GM21737 (cell line): ENCODE measurements around the gene ADAMTS10.
"Not testable (repeated sequence)": the region's sequence is repeated elsewhere in the genome, so short reads cannot be mapped to it uniquely, and the experiment has no call there.

ENCODE experiments used
- ATAC-seq: cut with Tn5 transposase; IDR thresholded peaks from one replicate; pipeline ENCODE4 v1.9.1; 2021; ENCODE audit warnings: mild to moderate bottlenecking, moderate library complexity; ENCODE audit not compliant: unreplicated experiment

The ADAMTS10 gene

DNA sequence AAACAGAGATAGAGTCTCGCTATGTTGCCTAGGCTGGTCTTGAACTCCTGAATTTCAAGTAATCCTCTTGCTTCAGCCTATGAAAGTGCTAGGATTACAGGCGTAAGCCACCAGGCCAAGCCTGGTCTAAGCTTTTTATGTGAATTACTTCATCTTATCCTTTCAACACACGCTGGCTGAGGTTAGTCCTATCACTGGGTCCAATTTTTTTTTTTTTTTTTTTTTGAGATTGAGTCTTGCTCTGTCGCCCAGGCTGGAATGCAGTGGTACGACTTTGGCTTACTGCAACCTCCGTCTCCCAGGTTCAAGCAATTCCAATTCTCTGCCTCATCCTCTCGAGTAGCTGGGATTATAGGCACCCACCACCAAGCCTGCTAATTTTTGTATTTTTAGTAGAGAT is 43.7 kb downstream of the ADAMTS10 start:
- ATAC-seq = no peak

DNA sequence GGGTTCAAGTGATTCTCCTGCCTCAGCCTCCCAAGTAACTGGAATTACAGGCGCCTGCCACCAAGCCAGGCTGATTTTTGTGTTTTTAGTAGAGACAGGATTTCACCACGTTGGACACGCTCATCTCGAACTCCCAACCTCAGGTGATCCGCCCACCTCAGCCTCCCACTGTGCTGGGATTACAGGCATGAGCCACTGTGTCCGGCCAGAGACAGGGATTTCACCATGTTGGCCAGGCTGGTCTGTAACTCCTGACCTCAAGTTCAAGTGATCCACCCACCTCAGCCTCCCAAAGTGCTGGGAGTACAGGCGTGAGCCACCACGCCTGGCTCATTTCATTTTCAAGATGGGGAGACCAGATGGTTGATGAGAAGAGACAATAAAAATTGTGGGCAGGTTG is 45.6 kb downstream of the ADAMTS10 start:
- ATAC-seq = not testable (repeated sequence)

DNA sequence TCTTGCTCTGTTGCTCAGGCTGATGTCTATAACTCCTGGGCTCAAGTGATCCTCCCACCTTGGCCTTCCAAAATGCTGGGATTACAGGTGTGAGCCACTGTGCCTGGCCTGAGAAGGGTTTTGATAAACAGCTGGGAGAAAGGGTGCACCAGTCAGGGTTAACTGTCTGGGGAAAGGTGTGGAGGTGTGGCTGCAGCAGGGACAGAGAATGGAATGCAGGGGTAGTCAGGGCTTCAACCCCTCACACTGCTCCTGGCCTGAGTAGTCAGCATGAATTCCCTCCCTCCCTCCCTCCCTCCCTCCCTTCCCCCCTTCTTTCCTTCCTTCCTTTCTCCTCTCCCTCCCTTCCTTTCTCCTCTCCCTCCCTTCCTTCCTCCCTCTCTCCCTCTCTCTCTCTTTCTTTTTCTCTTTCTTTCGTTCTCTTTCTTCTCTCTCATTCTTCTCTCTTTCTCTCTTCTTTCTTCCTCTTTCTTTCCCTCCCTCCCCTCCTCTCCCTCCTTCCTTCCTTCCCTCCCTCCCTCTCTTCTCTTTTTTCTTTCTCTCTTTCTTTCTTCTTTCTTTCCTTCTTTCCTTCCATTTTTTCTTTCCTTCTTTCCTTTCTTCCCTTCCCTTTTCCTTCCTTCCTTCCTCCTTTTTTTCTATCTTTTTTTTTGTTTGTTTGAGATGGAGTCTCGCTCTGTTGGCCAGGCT is 49.3 kb downstream of the ADAMTS10 start:
- ATAC-seq = no peak

DNA sequence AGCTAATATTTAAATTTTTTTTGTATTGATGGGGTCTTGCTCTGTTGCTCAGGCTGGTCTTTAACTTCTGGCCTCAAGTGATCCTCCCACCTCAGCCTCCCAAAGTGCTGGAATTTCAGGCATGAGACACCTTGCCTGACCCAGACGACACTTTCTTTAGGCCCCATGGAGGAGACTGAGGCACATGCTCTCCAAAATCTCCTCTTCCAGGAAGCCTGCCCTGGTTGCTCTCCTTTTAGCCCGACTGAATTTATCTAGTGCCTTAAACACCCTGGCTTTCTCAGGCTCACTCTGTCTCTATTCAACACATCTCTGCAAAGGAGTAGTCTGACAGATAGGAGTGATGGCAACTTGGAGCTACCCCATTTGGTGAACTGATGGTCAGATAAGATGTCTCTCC is 52.2 kb downstream of the ADAMTS10 start:
- no peak for ATAC-seq

DNA sequence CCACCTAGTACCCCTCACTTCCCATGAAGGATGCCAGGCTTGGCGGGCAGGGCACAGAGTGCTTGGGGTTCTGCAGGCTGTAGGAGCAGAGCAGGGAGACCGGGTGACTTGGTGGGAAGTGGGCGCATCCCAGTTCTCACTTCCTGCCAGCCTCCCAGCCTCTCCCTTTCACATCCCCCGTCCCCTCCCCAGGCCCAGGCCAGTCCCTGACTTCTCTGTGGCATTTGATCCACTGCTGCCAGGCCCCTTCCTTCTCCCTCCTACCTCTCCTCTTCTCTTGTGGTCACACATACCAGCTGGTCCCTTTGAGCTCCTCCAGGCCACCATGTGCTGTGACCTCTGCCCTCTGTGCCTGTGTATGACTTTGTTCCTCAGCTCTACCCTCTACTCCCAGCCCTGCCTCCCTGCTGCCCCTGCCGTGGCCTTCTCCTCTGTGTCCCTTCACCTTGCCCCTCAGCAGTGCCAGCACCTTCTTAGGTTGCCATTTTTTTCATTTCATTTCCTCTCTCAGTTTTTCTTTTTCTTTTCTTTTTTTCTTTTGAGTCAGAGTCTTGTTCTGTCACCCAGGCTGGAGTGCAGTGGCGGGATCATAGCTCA is 52.8 kb downstream of the ADAMTS10 start:
- no peak for ATAC-seq

DNA sequence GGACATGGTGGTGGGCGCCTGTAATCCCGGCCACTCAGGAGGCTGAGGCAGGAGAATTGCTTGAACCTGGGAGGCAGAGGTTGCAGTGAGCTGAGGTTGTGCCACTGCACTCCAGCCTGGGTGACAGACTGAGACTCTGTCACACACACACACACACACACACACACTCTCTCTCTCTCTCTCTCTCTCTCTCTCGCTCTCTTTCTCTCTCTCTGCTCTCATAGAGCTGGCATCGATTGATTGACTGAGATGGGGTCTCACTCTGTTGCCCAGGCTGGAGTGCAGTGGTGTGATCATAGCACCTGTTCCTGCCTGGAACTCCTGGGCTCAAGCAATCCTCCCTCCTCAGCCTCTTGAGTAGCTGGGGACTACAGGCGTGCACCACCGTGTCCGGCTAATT is 56.8 kb downstream of the ADAMTS10 start:
- not testable (repeated sequence) for ATAC-seq

DNA sequence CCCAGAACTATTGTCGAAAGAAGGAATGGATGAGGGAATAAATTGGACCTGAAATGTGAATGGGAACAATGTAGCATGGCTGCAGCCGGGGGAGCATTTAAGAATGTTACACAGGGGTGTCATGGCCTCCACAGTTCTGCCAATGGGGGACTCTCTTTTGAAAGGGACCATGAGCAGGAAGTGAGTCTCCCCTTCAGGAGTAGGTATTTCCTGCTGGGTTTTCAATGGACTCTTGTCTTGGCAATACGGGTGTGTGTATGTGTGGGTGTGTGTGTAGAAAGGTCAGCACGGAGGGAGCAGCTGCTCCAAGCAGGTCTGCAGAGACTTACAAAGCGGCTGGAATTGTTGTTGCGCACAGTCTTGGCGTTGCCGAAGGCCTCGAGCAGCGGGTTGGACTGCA is 57.7 kb downstream of the ADAMTS10 start:
- ATAC-seq = no peak

DNA sequence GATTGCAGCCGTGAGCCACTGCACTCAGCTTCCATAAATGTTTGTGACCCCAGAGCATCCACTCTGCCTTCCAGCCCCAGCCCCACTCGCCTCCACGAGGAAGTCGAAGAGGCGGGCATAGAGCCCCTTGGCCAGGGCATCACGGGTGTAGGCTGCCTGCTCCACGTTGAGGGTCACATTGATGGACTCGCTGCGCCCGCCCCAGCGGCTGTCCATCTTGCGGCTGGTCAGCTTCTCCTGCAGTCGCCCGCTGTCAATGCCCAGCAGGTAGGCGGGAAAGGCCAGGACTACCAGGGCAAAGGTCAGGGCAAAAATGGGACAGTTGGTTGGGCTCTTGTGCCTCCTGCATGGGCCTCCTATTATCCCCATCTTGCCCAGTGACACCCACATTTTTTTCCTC is 60.4 kb downstream of the ADAMTS10 start:
- no peak for ATAC-seq

DNA sequence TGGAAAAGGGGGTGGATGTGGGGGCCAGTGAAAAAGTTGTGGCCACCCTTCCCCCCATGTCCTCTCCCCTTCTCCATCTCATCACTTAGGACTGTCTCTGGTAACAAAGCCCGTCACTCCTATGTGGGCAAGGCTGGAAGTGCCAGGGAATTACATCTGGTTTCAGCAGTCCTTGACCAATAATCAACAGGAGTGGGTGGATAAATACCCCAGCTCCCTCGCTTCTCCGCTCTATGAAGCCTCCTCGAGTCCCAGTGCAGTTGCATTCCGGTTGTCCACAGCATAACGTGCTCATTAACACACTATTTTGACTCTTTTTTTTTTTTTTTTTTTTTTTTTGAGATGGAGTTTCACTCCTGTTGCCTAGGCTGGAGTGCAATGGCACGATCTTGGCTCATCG is 64.8 kb downstream of the ADAMTS10 start:
- no peak for ATAC-seq

DNA sequence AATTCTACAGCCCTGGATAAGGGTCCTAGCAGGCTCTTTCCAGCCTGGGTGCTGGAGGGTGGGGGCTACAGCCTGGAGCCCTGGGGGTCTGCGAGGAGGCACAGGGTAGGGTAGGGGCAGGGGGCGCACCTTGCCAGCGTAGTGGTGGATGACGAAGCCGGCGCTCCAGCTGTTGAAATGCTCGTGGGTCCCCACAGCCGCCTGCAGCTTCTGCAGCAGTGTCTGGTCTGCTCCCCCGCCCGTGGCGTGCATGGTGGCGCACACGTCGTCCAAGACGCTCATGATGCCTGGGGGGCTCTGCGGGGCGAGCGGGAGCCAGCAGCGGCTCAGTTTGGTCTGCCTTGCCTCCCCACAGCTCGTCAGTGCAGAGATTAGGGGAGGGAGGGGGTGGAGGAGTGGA is 66.3 kb downstream of the ADAMTS10 start:
- no peak for ATAC-seq

DNA sequence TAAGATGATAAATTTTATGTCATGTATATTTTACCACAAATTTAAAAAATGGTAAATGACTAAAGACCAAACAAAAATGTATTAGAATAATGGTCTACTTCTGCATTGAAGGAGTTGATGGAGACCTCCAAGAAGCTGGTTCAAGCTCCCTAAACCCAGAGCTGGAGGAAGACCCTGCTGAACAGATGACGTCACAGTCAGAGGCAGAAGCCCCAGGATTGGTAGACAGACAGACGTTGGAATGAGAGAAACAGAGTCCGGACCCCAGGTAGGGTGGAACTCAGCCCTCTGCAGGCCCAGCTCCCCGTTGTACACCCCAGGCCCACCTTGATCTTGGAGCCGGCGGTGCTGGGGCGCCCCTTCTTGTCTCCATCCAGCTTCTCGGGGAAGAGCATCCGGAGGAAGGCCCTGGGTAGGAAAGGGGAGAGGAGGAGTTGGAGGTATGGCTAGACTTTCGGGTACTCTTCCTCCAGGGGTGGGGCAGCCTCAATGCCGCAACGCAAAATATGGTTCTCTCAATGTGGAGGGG is 70.8 kb downstream of the ADAMTS10 start:
- ATAC-seq = no peak

DNA sequence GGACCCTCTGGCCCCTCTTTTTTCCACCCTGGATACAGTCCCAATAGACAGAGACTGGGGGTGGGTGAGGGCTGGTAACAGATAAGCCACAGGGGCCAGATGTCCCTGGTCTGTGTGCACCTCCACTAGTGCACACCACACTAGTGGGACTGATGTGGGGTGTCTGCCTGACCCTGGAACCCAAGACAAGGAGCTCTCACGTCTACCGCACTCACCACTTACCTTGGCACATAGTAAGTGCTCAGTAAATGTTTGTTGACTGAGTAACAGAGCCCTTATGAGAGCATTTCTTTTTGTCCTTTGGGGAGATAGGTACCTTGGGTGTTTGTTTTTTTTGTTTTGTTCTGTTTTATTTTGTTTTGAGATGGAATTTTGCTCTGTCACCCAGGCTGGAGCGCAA is 73.4 kb downstream of the ADAMTS10 start:
- no peak for ATAC-seq

DNA sequence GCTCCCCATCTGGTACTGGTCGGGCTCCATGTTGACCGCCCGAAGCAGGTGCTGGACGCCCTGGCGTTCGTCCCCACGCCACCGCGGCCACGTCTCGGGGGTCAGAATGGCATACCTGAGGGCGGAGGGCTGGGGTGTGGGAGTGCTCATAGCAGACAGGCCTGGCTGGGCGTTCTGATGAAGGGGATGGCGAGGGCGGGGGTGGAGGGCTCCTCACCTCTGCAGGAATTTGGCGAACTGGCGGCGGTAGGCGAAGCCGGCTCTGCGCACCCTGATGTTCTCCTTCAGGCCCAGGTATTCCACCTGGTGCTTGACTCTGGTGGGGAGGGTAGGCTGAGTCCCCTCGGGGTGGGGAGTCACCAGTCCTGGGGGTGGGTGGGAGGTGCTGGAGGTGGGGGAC is 74.2 kb downstream of the ADAMTS10 start:
- ATAC-seq = no peak

DNA sequence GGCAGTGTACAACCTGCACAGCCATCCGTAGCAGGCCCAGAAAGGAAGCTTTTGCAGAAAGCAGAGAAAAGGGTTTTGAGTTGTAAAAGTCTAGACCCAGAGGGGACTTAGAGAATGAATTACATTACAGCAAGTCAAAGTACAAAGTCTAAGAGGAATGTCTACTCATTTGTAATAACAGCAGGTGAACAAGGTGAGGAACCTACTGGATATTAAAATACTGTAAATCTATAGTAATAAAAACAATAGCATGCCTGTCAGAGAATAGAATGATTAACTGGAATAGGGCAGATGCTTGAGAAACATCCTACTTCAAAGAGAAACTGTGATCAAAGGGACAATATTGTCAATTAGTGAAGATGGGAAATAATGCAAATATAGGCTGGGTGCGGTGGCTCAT is 78.3 kb downstream of the ADAMTS10 start:
- no peak for ATAC-seq

DNA sequence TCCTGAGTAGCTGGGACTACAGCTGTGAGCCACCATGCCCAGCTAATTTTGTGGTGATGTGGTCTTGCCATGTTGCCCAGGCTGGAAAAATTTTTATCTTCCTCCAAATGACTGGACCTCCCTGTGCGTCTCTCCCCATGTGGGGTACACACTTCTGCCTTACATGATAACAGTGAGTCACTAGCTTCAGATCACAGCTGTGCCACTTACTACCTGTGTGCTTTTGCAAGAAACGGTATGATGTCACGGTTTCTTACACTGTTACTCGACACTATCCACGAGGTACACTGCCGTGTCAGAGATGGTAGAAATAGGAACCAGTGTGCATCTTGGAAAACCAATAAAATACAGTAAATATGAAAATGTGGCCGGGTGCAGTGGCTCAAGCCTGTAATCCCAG is 79.0 kb downstream of the ADAMTS10 start:
- ATAC-seq = no peak
